Right cardiac atrium (tissue), 5 donors: ENCODE measurements around the gene TSPAN4. TPM values are rescaled to one million over a fixed set of nuclear protein-coding genes. Genes with fewer than 3 reads are reported as not detected.
A peak's percentile ranks its signal among the peaks of the same experiment; 100 is the strongest.

Experiments used
- ATAC-seq, 2 donors: fragments of 200-7000 bp; cut with Tn5 transposase; one replicate each; pipeline versions ENCODE4 v1.8.0 to v1.9.1; 2020; ENCODE audit warnings: moderate library complexity in 2 of 2, mild to moderate bottlenecking in 1 of 2
- DNase-seq, 3 donors: peaks; one replicate each; pipeline ENCODE4 v3.0.0-alpha.2; 2020
- H3K27ac ChIP-seq: one replicate; pipeline ENCODE4 v1.5.1; 2013; ENCODE audit warnings: mild to moderate bottlenecking, low read length, control low read depth, moderate library complexity
- H3K27me3 ChIP-seq: one replicate; pipeline ENCODE4 v1.6.1; 2013; ENCODE audit not compliant: control insufficient read depth, insufficient read depth
- H3K4me1 ChIP-seq: one replicate; pipeline ENCODE4 v1.6.1; 2013; ENCODE audit warnings: low read length; ENCODE audit not compliant: control insufficient read depth, insufficient read depth
- H3K4me3 ChIP-seq: one replicate; pipeline ENCODE4 v1.5.1; 2013; ENCODE audit warnings: low read length, control low read depth
- H3K9me3 ChIP-seq: one replicate; pipeline ENCODE4 v1.6.1; 2013; ENCODE audit warnings: low read length; ENCODE audit not compliant: control insufficient read depth
- WGBS: extraction: QIAGEN DNeasy Blood & Tissue Kit; methylation state at CpG from one replicate; pipeline ENCODE4 v1.1.7; 2013; 5-methylcytosine and 5-hydroxymethylcytosine counted together
- intact Hi-C, 4 donors: fragments of 100-400 bp; cut with DNase I; formaldehyde crosslinking; loops; one replicate each; pipeline versions ENCODE4 v1.11.0 to v1.14.0; 2022 to 2023
- polyA plus RNA-seq: library from polyadenylated mRNA; stranded (reverse); fragments of 200-250 nt; gene quantifications from one replicate; pipeline ENCODE4 v1.2.3, GENCODE V29; 2013
- total RNA-seq, 4 donors: library from RNA; stranded (reverse); fragmentation: NEBNext Ultra II Directional; extraction: Animal tissue kit (Norgen Biotek cat#: 25700); gene quantifications; one replicate each; pipeline ENCODE4 v1.2.1, GENCODE V29; 2021
- donor health status: healthy with polysubstance abuse.
- donor health status: DM: no; HTN: yes; CAD: no.
- donor health status: DM: no; HTN: no; CAD: no.
- donor health status: DM: no; HTN: yes; CAD: no; lungs with severe emphysema.
- donor health status: DM: yes; HTN: yes; CAD: no.

TSPAN4 gene
- total and polyA plus RNA-seq, 5 donors, result 36.6 to 45.1 (median 40.7) TPM

DNA sequence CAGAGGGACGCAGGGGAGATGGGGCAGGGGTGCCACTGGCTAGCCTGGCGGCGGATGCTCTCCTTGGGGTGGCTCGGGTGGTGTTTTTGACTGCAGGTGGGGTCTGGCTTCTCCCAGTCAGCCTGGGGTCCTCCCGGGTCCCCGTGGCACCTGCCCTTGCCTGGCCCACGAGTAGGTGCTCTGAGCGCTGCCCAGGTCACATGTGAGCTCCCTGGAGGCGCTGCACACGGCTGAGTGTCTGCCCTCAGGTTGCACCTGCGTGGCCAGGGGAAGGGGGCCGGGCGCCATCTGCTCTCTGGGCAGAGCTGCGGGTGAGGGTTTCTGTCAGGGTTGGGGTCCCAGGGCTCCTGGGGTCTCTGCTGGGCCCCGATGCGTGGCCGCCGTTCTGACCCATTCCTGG is 5.2 kb downstream of the TSPAN4 start:
- peaks cover 9% of the 10 kb centered on the region for H3K4me1 ChIP-seq
- ATAC-seq (no peak), DNase-seq (no peak)
- intact Hi-C loops, result loop anchor here in 2 of 4 donors (2.0 kb wide), 1 partner anchor 203 kb away; no protein-coding TSS in a partner anchor
- no peaks in the 10 kb centered on the region for H3K27me3 ChIP-seq
- WGBS, result 84% methylated on average over 18 of the region's 18 CpGs
- no peaks in the 10 kb centered on the region for H3K9me3 ChIP-seq
- no peak overlapping the region for H3K4me3 ChIP-seq
- no peak overlapping the region for H3K27ac ChIP-seq

DNA sequence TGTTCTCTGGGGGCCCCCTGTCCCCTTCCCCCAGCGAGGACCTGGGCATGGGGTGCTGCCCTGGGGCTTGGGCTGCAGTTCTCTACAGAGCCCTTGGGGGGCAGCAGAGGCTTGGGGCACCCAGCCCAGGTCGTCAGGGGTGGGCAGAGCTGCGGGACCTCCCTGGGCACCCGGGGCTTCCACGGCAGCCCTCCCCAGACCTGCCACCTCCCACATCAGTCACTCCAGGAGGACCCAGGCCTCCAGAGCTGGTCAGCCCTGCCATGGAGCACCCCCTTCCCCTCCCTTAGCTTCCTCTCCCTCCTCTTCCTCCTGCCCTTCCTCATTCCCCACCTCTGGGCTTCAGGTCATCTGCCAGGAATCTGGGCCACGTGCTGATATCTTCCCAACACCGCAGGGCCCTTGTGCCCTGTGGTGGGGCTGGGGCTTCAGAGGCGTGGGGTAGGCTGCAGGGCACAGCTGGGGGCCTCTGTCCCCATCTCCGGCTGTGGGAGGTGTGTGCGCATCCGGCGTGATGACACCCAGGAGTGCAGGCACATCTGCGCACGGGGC is 5.8 kb downstream of the TSPAN4 start:
- H3K27ac ChIP-seq, result no peak overlapping the region
- 33% methylated on average over 14 of the region's 14 CpGs for WGBS
- peaks cover 9% of the 10 kb centered on the region for H3K4me1 ChIP-seq
- no peak overlapping the region for H3K4me3 ChIP-seq
- no peaks in the 10 kb centered on the region for H3K27me3 ChIP-seq
- DNase-seq (peak in 2 of 3 donors; percentile 81 to 84), ATAC-seq (no peak)
- intact Hi-C loops, result loop anchor here in 2 of 4 donors (2.0 kb wide), 1 partner anchor 202 kb away; no protein-coding TSS in a partner anchor
- H3K9me3 ChIP-seq, result no peaks in the 10 kb centered on the region

DNA sequence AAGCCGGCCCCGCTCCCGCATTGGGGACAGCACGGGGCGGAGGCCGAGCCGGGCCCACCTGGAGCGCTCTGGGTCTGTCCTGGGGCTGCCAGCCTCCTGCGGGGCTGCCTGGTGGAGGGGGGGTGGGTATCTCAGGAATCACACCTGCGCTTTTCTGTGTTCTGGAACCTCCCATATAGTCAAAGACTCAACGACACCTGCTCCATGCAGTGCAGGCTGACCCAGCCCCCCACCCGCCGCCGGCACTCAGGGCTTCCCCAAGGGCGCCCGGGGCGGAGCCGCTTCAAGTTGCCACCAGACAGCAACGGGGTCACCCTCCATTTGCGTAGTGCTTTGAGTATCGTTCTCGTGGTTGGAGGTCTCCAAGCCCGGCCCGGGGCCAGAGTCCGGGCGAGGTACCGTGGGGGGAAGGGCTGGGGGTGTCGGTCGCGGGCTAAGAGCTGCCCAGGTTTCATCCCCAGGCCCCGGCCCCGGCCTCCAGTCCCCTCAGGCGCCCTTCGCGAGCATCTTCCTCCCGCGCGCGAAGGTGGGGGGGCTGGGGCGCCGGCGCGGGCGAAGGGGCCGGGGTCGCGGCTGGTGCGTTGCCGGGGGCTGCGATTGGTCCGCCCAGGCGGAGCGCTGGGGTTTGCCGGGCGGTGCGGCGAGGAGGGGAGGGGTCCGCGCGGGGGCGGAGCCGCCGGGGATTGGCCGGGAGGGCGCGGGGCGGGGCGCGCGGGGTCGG is 6.6 kb downstream of the TSPAN4 start:
- no peaks in the 10 kb centered on the region for H3K27me3 ChIP-seq
- H3K4me1 ChIP-seq, result peaks cover 9% of the 10 kb centered on the region
- 14% methylated on average over 70 of the region's 71 CpGs for WGBS
- H3K9me3 ChIP-seq, result no peaks in the 10 kb centered on the region
- H3K27ac ChIP-seq, result no peak overlapping the region
- intact Hi-C loops, result loop anchor here in 2 of 4 donors (2.0 kb wide), 1 partner anchor 202 kb away; no protein-coding TSS in a partner anchor
- peak overlapping the region; percentile 53 for H3K4me3 ChIP-seq
- DNase-seq (peak in 1 of 3 donors; percentile 83), ATAC-seq (no peak)

DNA sequence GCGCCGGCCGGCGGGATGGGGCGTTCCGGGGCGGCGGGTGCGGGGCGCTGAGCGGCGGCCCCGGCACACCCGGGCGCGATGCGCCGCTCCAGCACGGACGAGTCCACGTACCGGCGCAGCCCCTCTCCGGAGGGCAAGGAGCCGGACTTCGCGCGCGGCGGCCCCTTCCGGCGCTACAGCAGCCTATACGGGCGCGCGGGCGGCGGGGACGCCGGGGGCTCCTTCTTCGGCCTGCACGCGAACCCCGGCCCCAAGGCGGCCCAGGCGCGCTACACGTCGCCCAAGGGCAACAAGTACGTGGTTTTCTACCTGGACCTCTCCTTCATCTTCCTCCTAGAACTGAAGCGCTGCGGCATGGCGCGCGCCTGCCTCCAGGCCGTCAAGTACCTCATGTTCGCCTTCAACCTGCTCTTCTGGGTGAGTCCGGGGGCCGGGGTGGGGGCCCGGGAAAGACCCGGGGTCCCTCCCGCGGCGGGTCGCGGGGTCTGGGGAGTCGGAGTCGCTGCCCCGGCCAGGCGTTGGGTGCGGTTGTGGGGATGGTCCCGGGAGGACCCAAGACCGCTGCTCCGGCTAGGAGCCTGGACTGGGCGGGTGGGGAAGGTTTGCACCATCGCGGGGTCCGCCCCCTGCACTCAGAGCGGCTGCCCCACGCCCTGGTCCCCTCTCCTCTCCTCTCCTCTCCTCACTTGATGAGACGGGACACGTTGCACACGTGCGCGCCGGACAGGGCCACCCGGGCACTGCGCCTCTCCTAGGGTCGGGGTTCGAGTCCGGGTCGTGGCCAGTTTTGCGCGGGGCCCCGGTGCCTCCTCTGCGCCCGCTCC is 7.5 kb downstream of the TSPAN4 start:
- peak in 1 of 3 donors; percentile 68 for DNase-seq
- no peak overlapping the region for H3K27ac ChIP-seq
- no peaks in the 10 kb centered on the region for H3K27me3 ChIP-seq
- peaks cover 7% of the 10 kb centered on the region for H3K4me1 ChIP-seq
- WGBS, result 30% methylated on average over 97 of the region's 97 CpGs
- intact Hi-C loops, result loop anchor here (2.0 to 10.0 kb wide), 3 partner anchors 201 to 205 kb away; no protein-coding TSS in a partner anchor
- peak overlapping the region; percentile 53 for H3K4me3 ChIP-seq
- no peaks in the 10 kb centered on the region for H3K9me3 ChIP-seq
- no peak for ATAC-seq

DNA sequence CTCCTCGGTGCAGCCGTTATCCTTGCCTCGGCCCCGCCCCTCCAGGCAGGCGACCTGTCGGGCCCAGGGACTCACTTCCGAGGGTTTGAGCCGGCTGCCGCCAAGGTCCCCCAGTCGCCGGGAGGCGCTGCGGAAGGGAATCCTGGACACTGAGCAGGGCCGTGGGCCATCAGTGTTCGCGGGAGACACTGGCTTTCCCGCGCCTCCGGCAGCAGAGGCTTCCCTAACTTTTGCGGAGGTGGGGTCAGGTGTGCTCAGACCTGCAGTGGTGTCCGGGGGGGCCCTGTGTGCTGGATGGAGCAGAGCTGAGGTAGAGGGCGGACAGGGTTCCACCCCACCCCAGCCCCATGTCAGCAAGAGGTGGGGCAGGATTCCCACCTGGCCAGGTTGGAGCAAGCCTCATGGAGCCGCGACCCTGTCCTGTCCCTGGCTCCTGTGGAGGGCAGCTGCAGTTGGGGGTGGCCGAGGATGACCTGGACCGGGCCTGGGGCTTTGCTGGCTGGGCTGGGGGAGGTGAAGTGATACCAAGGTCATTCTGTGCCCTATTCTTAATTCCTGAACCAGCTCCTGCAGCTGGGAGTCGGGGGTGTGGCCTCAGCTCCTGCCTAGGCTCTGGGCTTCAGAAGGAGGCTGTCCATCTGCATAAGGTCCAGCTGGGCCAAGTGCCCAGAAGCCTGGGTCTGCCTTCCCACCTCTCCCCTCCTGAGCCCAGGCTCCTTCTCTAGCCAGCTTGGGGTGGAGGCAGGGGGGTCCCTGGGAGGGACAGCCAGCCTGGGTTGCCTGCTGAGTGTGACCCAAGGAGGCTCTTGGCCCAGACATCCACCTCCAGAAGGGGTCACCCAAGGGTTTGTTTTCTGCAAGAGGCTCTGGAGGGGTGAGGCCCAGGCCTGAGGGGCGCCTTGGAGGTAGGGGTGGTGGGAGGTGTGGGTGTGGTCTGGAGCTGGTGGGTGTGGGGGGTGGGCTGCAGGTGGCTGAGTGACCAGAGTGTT is 8.4 kb downstream of the TSPAN4 start:
- Histone ChIP-seq H3K4me1 (peaks cover 3% of the 10 kb centered on the region), H3K4me3 (no peak overlapping the region), H3K27ac (no peak overlapping the region), H3K27me3 (no peaks in the 10 kb centered on the region), H3K9me3 (no peaks in the 10 kb centered on the region)
- 66% methylated on average over 28 of the region's 28 CpGs for WGBS
- intact Hi-C loops, result loop anchor here in 2 of 4 donors (5.0 to 10.0 kb wide), 2 partner anchors 201 to 204 kb away; no protein-coding TSS in a partner anchor
- peak in 1 of 3 donors; percentile 68 for DNase-seq
- no peak for ATAC-seq

DNA sequence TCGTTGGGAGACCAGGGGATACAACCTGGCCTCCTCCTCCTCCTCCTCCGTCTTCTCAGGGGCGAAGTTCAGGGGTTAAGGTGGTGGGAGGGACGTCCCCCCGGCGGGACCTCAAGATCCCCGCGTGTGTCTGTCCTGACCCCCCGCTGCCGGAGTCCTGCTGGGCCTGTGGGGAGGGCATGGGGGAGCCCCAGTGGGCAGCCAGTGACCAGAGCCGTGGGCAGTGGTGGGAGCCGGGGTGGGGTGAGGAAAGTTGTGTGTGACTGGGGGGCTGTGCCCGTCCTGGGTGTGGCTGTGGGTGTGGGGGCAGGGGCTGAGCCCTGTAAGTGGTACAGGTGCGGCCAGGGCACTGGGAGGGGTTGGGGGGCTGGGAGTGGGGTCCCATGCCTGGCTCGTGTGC is 10.1 kb downstream of the TSPAN4 start:
- ATAC-seq, result no peak
- intact Hi-C loops, result loop anchor here in 2 of 4 donors (5.0 to 10.0 kb wide), 2 partner anchors 200 to 202 kb away; no protein-coding TSS in a partner anchor

DNA sequence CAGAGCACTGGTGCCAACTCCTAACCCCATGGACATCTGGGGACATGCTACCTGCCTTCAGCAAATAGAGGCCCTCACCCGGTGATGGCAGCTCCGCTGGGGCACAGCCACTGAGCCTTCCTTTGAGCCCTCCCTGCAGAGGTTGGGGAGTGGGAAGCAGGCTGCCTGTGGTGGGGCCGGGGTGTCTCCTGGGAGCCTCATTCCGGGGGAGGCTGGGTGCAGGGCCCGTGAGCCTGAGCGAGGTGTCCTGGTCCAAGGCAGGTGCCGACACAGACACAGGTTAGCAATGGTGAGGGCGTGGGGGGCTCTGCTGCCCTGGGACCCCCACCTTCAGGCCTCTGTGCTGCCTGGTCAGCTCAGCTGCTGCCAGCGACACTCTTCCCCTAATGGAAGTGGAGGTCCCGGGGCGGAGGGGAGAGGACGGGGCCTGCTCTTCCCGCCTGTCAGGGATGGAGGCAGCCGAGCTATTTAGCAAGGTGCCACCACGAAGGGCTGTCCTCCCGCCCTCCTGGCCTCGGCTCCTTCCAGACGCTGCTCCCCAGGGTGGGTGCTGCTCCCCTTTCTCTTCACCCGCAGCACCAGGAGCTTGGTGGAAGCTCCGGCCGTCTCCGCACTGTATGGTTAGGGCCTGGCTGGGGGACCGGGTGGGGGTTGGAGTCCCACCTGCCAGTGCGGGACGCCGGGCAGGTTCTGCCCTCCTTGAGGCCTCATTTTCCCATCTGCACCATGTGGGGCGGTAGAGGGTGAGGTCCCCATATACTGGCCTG is 11.2 kb downstream of the TSPAN4 start:
- peak in 1 of 3 donors; percentile 66 for DNase-seq
- ATAC-seq, result no peak
- Histone ChIP-seq H3K4me3 (no peak overlapping the region), H3K9me3 (no peaks in the 10 kb centered on the region), H3K27me3 (no peaks in the 10 kb centered on the region), H3K27ac (no peak overlapping the region), H3K4me1 (no peaks in the 10 kb centered on the region)
- 92% methylated on average over 27 of the region's 27 CpGs for WGBS
- intact Hi-C loops, result loop anchor here in 2 of 4 donors (5.0 to 10.0 kb wide), 2 partner anchors 198 to 201 kb away; no protein-coding TSS in a partner anchor

More for the DNA sequence above, 10.1 kb downstream of the TSPAN4 start:
- WGBS, result 84% methylated on average over 15 of the region's 15 CpGs
- Histone ChIP-seq H3K27ac (no peak overlapping the region), H3K27me3 (no peaks in the 10 kb centered on the region), H3K4me3 (no peak overlapping the region), H3K9me3 (no peaks in the 10 kb centered on the region), H3K4me1 (peaks cover 3% of the 10 kb centered on the region)
- DNase-seq, result peak in 1 of 3 donors; percentile 65

DNA sequence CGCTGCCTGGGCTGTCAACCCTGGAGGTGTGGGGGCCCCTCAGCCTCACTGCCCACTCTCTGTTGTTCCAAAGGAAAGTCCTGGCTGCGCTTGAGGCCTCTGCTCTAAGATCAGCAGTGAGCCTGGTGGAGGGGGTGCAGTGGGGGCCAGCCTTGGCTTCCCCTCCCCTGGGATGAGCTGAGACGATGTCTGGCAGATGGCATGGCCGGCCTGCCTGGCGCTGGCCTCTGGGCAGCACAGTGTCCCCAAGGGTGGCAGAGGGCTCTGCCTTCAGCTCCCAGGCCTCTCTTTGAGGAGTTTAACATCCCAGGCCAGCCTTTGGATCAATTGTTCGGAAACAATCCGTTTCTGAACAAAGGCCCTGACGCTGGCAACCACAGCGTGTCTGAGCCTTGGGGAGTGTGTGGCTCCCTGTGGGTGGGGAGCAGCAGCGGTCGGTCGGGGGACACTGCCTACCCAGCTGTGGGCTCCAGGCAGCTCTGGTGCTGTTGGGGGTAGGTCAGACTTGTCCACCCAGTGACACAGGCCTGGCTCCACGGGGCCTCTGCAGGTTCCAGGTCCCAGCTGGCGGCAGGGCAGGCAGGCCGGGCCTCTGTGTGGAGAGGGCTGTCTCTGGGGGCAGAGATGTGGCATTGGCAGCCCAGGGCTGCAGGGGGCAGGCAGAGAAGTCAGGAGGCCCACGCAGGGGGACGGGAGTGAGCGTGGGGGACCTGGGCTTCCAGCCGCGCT is 12.1 kb downstream of the TSPAN4 start:
- Histone ChIP-seq H3K27me3 (no peaks in the 10 kb centered on the region), H3K27ac (no peak overlapping the region), H3K4me3 (no peak overlapping the region), H3K4me1 (no peaks in the 10 kb centered on the region), H3K9me3 (no peaks in the 10 kb centered on the region)
- no peak for ATAC-seq
- peak in 1 of 3 donors; percentile 66 for DNase-seq
- WGBS, result 82% methylated on average over 20 of the region's 20 CpGs
- intact Hi-C loops, result loop anchor here in 2 of 4 donors (5.0 to 10.0 kb wide), 2 partner anchors 198 to 200 kb away; no protein-coding TSS in a partner anchor

DNA sequence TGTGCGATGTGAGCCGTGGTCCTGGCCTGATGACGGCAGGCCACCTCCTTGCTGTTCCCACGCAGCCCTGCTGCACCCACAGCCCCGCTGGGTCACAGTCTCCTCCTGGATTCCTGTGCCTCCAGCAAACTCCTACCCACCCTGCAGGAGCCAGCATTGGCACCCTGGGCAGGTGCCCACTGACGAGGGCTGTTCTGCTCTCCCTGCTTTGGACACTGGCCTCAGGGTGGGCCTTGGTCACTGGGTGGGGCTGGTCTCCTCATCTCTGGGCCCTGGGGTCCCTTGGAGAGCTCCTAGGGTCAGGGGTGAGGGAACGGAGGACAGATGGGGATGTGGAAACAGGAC is 12.7 kb downstream of the TSPAN4 start:
- no peaks in the 10 kb centered on the region for H3K9me3 ChIP-seq
- no peaks in the 10 kb centered on the region for H3K27me3 ChIP-seq
- 86% methylated on average over 7 of the region's 7 CpGs for WGBS
- intact Hi-C loops, result loop anchor here in 1 of 4 donors (10.0 kb wide), 1 partner anchor 199 kb away; no protein-coding TSS in a partner anchor
- no peak overlapping the region for H3K27ac ChIP-seq
- ATAC-seq (no peak), DNase-seq (no peak)
- H3K4me1 ChIP-seq, result no peaks in the 10 kb centered on the region
- no peak overlapping the region for H3K4me3 ChIP-seq
